Upper lobe of left lung (tissue), 6 donors: ENCODE measurements around the gene ASTN2. TPM values are rescaled to one million over a fixed set of nuclear protein-coding genes. Genes with fewer than 3 reads are reported as not detected.

Source experiments
- ATAC-seq, 2 donors: fragments of 200-7000 bp; cut with Tn5 transposase; one replicate each; pipeline ENCODE4 v1.9.1; 2022; ENCODE audit warnings: mild to moderate bottlenecking in 2 of 2, moderate library complexity in 2 of 2; ENCODE audit not compliant: low FRiP score in 2 of 2
- DNase-seq, 2 donors: peaks; one replicate each; pipeline ENCODE4 v3.0.0-alpha.2; 2019 to 2020
- H3K27ac ChIP-seq, 4 donors: fragments of 200-600 bp; sonication (generic); one replicate each; pipeline ENCODE4 v1.5.1; 2016 to 2019
- H3K27me3 ChIP-seq, 4 donors: fragments of 200-600 bp; sonication (generic); one replicate each; pipeline ENCODE4 v1.5.1; 2017 to 2019
- H3K36me3 ChIP-seq, 4 donors: fragments of 200-600 bp; sonication (generic); one replicate each; pipeline ENCODE4 v1.5.1; 2016 to 2019
- H3K4me1 ChIP-seq, 4 donors: fragments of 200-600 bp; sonication (generic); one replicate each; pipeline ENCODE4 v1.5.1; 2018 to 2019
- H3K4me3 ChIP-seq, 4 donors: fragments of 200-600 bp; sonication (generic); one replicate each; pipeline ENCODE4 v1.5.1; 2017 to 2019; ENCODE audit warnings: mild to moderate bottlenecking in 2 of 4, moderate library complexity in 1 of 4
- H3K9me3 ChIP-seq, 4 donors: fragments of 200-600 bp; sonication (generic); one replicate each; pipeline ENCODE4 v1.5.1; 2018 to 2019
- EP300 ChIP-seq, 4 donors: sonication (generic); formaldehyde crosslinking; IDR thresholded peaks; one replicate each; pipeline ENCODE4 v1.5.1; 2017; ENCODE audit warnings: antibody characterized with exemption in 4 of 4, control low read depth in 2 of 4
- POLR2A ChIP-seq, 4 donors: fragments of 450-650 bp; IDR thresholded peaks; one replicate each; pipeline ENCODE4 v1.5.1; 2016 to 2017; ENCODE audit warnings: antibody characterized with exemption in 4 of 4, mild to moderate bottlenecking in 2 of 4
- POLR2AphosphoS5 ChIP-seq, 2 donors: sonication (generic); formaldehyde crosslinking; IDR thresholded peaks; one replicate each; pipeline ENCODE4 v1.5.1; 2017; ENCODE audit warnings: antibody characterized with exemption in 2 of 2
- WGBS, 2 donors: methylation state at CpG; one replicate each; pipeline ENCODE4 v1.1.5; 2017 to 2018; 5-methylcytosine and 5-hydroxymethylcytosine counted together
- total RNA-seq, 6 donors: library from RNA; depleted of rRNA in 4 of 6; stranded (reverse); fragments of >200 nt in 4 of 6; gene quantifications; one replicate each; pipeline versions ENCODE4 v1.1.0 to v1.2.1, GENCODE V29; 2016 to 2021
- TF ChIP-seq, protein P1 (sequence below), 6 experiments: fragments of 450-650 bp in 4 of 6; fragments of 200-600 bp in 2 of 6; sonication (generic) in 2 of 6; IDR thresholded peaks; one replicate each; pipeline ENCODE4 v1.5.1; 2016 to 2019; ENCODE audit warnings: antibody characterized with exemption in 6 of 6
- donor health status: DM: no; HTN: no; CAD: no; lungs with moderate emphysema.
- donor health status: DM: no; HTN: yes; CAD: no; lungs with severe emphysema.

The ASTN2 gene
- total RNA-seq, 6 donors from 2014 or later, result 2.0 to 7.5 (median 3.4) TPM

DNA sequence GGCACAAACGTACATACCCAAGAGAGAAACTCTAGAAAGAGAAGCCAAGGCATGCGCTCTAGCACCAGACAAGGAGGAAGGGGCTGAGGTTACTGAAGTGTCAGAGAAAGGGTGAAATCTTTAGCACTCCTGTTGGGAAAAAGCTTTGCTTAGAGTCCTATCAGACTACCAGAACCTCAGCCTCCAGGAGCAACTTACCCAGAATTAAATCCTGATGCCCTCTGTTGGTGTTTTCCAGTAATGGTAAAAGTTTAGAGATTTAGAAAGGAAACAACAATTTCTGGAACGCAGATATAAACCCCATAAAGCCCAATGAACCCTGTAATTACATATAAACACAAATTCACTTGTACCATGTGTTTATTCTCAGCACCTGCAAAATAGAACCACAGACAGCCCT, 33.2 kb upstream of the ASTN2 start:
- Histone ChIP-seq H3K36me3 (no peaks in the 10 kb centered on the region), H3K4me3 (no peak overlapping the region), H3K4me1 (no peaks in the 10 kb centered on the region), H3K27ac (no peak overlapping the region), H3K27me3 (no peaks in the 10 kb centered on the region), H3K9me3 (no peaks in the 10 kb centered on the region)
- DNase-seq, result no peak
- WGBS, 2 donors, result 66 to 78% methylated on average over 3 of the region's 3 CpGs
- TF ChIP-seq POLR2AphosphoS5 (IDR thresholded peaks at IDR 0.05), result no peak
- TF ChIP-seq EP300 (IDR thresholded peaks at IDR 0.05), result no peak
- TF ChIP-seq, protein P1, sequence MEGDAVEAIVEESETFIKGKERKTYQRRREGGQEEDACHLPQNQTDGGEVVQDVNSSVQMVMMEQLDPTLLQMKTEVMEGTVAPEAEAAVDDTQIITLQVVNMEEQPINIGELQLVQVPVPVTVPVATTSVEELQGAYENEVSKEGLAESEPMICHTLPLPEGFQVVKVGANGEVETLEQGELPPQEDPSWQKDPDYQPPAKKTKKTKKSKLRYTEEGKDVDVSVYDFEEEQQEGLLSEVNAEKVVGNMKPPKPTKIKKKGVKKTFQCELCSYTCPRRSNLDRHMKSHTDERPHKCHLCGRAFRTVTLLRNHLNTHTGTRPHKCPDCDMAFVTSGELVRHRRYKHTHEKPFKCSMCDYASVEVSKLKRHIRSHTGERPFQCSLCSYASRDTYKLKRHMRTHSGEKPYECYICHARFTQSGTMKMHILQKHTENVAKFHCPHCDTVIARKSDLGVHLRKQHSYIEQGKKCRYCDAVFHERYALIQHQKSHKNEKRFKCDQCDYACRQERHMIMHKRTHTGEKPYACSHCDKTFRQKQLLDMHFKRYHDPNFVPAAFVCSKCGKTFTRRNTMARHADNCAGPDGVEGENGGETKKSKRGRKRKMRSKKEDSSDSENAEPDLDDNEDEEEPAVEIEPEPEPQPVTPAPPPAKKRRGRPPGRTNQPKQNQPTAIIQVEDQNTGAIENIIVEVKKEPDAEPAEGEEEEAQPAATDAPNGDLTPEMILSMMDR (IDR thresholded peaks at IDR 0.05), result no peak
- TF ChIP-seq POLR2A (IDR thresholded peaks at IDR 0.05), result no peak
- ATAC-seq, result no peak

DNA sequence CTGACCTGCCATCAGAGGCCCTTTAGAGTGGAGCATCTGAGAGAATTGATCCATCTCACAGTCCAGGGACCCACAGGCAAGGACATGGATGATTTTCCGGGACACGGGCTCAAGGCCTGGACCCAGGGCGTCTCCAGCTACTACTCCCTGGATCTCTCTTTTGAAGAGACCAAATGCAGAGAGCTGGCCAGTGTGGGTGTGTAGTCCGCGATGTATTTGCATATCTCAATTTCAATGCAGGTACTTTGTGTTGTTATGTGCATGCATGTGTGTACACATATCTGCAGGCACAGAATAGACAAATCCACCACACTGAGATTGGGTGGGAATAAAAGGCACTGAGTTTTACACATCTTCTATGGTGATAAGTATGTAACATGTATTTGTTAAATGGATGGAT, 30.8 kb upstream of the ASTN2 start:
- WGBS, 2 donors, result 91 to 97% methylated on average over 5 of the region's 5 CpGs
- Histone ChIP-seq H3K27ac (no peak overlapping the region), H3K4me1 (no peaks in the 10 kb centered on the region), H3K36me3 (no peaks in the 10 kb centered on the region), H3K27me3 (no peaks in the 10 kb centered on the region), H3K9me3 (no peaks in the 10 kb centered on the region), H3K4me3 (no peak overlapping the region)
- TF ChIP-seq POLR2A (IDR thresholded peaks at IDR 0.05), result no peak
- no peak for TF ChIP-seq EP300 (IDR thresholded peaks at IDR 0.05)
- no peak for TF ChIP-seq POLR2AphosphoS5 (IDR thresholded peaks at IDR 0.05)
- TF ChIP-seq, protein P1 (IDR thresholded peaks at IDR 0.05), result no peak
- ATAC-seq (no peak), DNase-seq (no peak)

DNA sequence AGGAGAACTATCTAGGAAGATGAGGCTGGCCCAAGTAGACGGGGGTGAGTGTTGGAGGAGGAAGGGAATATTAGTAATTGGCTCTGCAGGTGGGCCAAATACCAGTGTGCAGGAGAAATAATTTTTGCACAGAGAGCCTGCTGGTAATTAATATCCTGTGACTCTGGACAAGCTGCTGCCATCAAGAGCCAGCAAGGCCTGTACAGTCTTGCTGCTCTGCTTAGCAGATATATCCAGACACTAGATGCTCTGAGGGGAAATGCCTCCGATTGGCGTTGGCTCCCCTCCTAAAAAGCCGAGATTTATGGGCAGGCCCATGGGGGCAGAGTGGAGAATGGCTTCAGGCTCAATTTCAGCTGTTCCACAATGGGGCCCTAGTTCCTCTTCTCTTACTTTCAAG, 29.6 kb upstream of the ASTN2 start:
- H3K9me3 ChIP-seq, result no peaks in the 10 kb centered on the region
- H3K27ac ChIP-seq, result no peak overlapping the region
- H3K4me3 ChIP-seq, result no peak overlapping the region
- H3K27me3 ChIP-seq, result no peaks in the 10 kb centered on the region
- WGBS, 2 donors, result 59 to 71% methylated on average over 4 of the region's 4 CpGs
- H3K4me1 ChIP-seq, result no peaks in the 10 kb centered on the region
- TF ChIP-seq, protein P1 (IDR thresholded peaks at IDR 0.05), result no peak
- TF ChIP-seq POLR2AphosphoS5 (IDR thresholded peaks at IDR 0.05) (no peak), POLR2A (IDR thresholded peaks at IDR 0.05) (no peak)
- DNase-seq (no peak), ATAC-seq (no peak)
- no peaks in the 10 kb centered on the region for H3K36me3 ChIP-seq

DNA sequence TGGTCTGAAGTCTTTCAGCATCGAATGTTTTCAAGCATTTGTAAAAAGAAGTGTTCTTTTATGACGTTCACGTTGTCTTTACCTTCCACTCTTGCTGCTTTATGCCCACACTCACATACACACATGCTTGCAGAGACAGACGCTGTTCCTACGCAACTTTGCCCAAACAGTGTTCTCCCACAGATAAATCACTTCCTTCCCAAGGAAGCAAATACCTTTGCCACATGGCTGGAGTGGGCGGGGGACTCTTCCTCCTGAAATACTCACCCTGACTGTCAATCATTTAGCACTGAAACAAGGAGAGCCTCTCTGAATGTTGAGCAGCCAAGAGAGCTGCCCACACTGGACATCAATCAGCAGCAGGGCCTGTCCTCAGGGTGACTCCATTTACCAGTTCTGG, 22.4 kb upstream of the ASTN2 start:
- no peaks in the 10 kb centered on the region for H3K36me3 ChIP-seq
- 35 to 37% methylated on average over 6 of the region's 6 CpGs for WGBS, 2 donors
- TF ChIP-seq, protein P1 (IDR thresholded peaks at IDR 0.05), result no peak
- TF ChIP-seq POLR2A (IDR thresholded peaks at IDR 0.05) (no peak), POLR2AphosphoS5 (IDR thresholded peaks at IDR 0.05) (no peak), EP300 (IDR thresholded peaks at IDR 0.05) (no peak)

DNA sequence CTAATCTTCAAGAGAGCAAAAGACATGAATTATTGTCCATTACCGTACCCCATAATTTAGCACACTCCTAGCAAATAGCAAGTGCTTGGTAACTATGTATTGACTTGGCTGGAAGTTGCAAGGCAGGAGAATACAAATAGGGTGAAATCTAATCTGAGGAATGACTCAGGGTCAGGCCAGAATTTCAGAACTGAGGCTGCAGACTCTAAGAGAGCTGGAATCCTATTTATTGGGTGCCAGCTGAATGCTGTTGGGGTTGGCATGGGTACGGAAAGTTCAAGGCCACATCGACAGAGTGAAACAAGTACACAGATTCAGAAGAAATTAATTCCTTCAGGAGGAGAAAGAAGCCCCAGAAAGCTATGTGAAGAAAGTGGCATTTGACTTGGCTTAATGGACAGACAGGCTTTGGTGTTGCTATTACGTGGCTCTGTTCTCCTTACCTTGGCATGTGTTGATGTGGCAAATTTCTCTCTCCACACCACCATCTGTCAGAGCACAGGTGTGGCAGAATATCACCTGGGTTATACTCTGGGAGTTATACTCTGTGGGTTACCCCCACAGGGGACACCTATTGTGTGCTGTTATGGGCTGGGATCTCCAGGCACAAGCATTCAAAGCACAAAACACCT, 20.9 kb upstream of the ASTN2 start:
- WGBS, 2 donors, result 79 to 88% methylated on average over 4 of the region's 4 CpGs
- H3K4me3 ChIP-seq, result no peak overlapping the region
- no peak for ATAC-seq

More for the DNA sequence above, 22.4 kb upstream of the ASTN2 start:
- no peaks in the 10 kb centered on the region for H3K4me1 ChIP-seq
- no peak overlapping the region for H3K27ac ChIP-seq
- no peaks in the 10 kb centered on the region for H3K27me3 ChIP-seq
- H3K9me3 ChIP-seq, result no peaks in the 10 kb centered on the region
- no peak for ATAC-seq
- no peak for DNase-seq
- no peak overlapping the region for H3K4me3 ChIP-seq

More for the DNA sequence above, 20.9 kb upstream of the ASTN2 start:
- no peak overlapping the region for H3K27ac ChIP-seq
- no peaks in the 10 kb centered on the region for H3K27me3 ChIP-seq
- no peak for DNase-seq
- no peaks in the 10 kb centered on the region for H3K36me3 ChIP-seq
- TF ChIP-seq POLR2A (IDR thresholded peaks at IDR 0.05) (no peak), POLR2AphosphoS5 (IDR thresholded peaks at IDR 0.05) (no peak), EP300 (IDR thresholded peaks at IDR 0.05) (no peak)
- TF ChIP-seq, protein P1 (IDR thresholded peaks at IDR 0.05), result no peak
- no peaks in the 10 kb centered on the region for H3K9me3 ChIP-seq
- H3K4me1 ChIP-seq, result no peaks in the 10 kb centered on the region
